DMS153 (cell line): ENCODE data around the gene CSTF3.
"Not testable (repeated sequence)": the region's sequence is repeated elsewhere in the genome, so short reads cannot be mapped to it uniquely, and the experiment has no call there.

Experiments used
- DNase-seq: peaks from one replicate; lab custom pipeline; 2025; lab: John Stamatoyannopoulos, UW

The CSTF3 gene

GRCh38 chr11:33161120-33162005, at the start of gene CSTF3:
TSS of gene CSTF3 (minus strand) at chr11:33161480. CDS start at chr11:33161325, 155 bp downstream.
- DNase-seq, result peak; percentile 98

- DNase-seq, result no peak
These were observed 46.9 kb upstream of the CSTF3 start for GRCh38 chr11:33208150-33208549.

GRCh38 chr11:33207408-33207985, 46.2 kb upstream of the CSTF3 start:
- no peak for DNase-seq

- DNase-seq, result no peak
These were observed 36.8 kb upstream of the CSTF3 start for GRCh38 chr11:33197915-33198727.

GRCh38 chr11:33195462-33196173, 34.3 kb upstream of the CSTF3 start:
- no peak for DNase-seq

- DNase-seq, result no peak
These were observed 33.2 kb upstream of the CSTF3 start for GRCh38 chr11:33194455-33194854.

- no peak for DNase-seq
These were observed 30.2 kb upstream of the CSTF3 start for GRCh38 chr11:33191467-33191866.

- DNase-seq, result no peak
These were observed 26.9 kb upstream of the CSTF3 start for GRCh38 chr11:33187998-33188722.

GRCh38 chr11:33185756-33186155, 24.5 kb upstream of the CSTF3 start:
- no peak for DNase-seq

- no peak for DNase-seq
These were observed 21.1 kb upstream of the CSTF3 start for GRCh38 chr11:33182246-33182878.

GRCh38 chr11:33179348-33179803, 18.1 kb upstream of the CSTF3 start:
- DNase-seq, result no peak

GRCh38 chr11:33178443-33179180, 17.3 kb upstream of the CSTF3 start:
- DNase-seq, result no peak

- DNase-seq, result no peak
These were observed 16.5 kb upstream of the CSTF3 start for GRCh38 chr11:33177676-33178336.

GRCh38 chr11:33176760-33177159, 15.5 kb upstream of the CSTF3 start:
- DNase-seq, result not testable (repeated sequence)

- no peak for DNase-seq
These were observed 11.7 kb upstream of the CSTF3 start for GRCh38 chr11:33172996-33173395.

GRCh38 chr11:33172345-33172744, 11.1 kb upstream of the CSTF3 start:
- DNase-seq, result no peak

GRCh38 chr11:33171251-33171650, 10.0 kb upstream of the CSTF3 start:
- no peak for DNase-seq

- no peak for DNase-seq
These were observed 7.5 kb upstream of the CSTF3 start for GRCh38 chr11:33168709-33169200.

- no peak for DNase-seq
These were observed 1.6 kb upstream of the CSTF3 start for GRCh38 chr11:33162831-33163230.
